HFFc6 (cell line): ENCODE measurements around the gene GALNT10. TPM values are rescaled to one million over a fixed set of nuclear protein-coding genes. Genes with fewer than 3 reads are reported as not detected.

Experiments used
- DNase-seq: peaks from one replicate; pipeline ENCODE4 v3.0.0-alpha.2; 2018
- H3K27ac Mint-ChIP-seq: 2 replicates; pipeline ENCODE4 v1.8.0; 2020; ENCODE audit warnings: mild to moderate bottlenecking, mixed read lengths
- H3K27me3 Mint-ChIP-seq: 2 replicates; pipeline ENCODE4 v1.8.0; 2021; ENCODE audit warnings: mild to moderate bottlenecking, moderate library complexity, mixed read lengths; ENCODE audit not compliant: insufficient read depth
- H3K36me3 Mint-ChIP-seq: 2 replicates; pipeline ENCODE4 v1.8.0; 2021; ENCODE audit warnings: low read depth, mixed read lengths
- H3K4me1 Mint-ChIP-seq: 2 replicates; pipeline ENCODE4 v1.8.0; 2020; ENCODE audit warnings: low read depth, mixed read lengths
- H3K4me3 Mint-ChIP-seq: 2 replicates; pipeline ENCODE4 v1.8.0; 2020; ENCODE audit warnings: mild to moderate bottlenecking, moderate library complexity, mixed read lengths
- H3K9me3 Mint-ChIP-seq: 2 replicates; pipeline ENCODE4 v1.8.0; 2020; ENCODE audit warnings: mild to moderate bottlenecking, mixed read lengths
- total RNA-seq, 6 experiments: library from RNA; stranded (reverse); fragmentation: NEBNext Ultra II Directional; extraction: Animal tissue kit (Norgen Biotek cat#: 25700); gene quantifications; 2 replicates in 1 of 6; 3 replicates in 5 of 6; pipeline ENCODE4 v1.2.3, GENCODE V29; 2021
- TF ChIP-seq, protein P1 (sequence below): fragments of 200-600 bp; sonication (generic); IDR thresholded peaks from 2 replicates; pipeline ENCODE4 v1.5.0; 2021; ENCODE audit warnings: antibody characterized with exemption, mild to moderate bottlenecking

Gene GALNT10
- total RNA-seq, 6 experiments from 2014 or later, result 129 to 161 (median 157) TPM

DNA sequence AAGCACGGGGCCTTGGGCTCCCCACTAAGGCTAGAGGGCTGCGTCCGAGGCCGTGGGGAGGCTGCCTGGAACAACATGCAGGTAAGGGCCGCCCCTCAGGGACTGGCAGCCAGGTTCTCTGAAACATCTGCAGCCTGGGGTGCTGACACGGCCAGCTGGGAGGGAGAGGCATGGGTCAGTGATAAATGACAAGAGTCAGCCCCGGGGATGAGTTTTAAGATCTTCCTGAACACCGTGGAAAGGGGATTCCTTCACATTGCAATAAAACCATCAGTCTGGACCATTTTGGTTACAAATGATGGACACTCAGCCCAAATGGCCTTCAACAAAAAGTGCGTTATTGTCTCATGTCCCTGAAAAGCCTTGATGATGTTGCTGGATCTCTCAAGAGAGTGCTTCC lies 222.4 kb downstream of the GALNT10 start:
- Mint-ChIP-seq H3K4me3 (no peak overlapping the region), H3K27me3 (peaks cover 9% of the 10 kb centered on the region), H3K36me3 (peaks cover 15% of the 10 kb centered on the region; the same call in 1 of the 2 replicates), H3K9me3 (no peaks in the 10 kb centered on the region), H3K27ac (no peak overlapping the region), H3K4me1 (peaks cover 2% of the 10 kb centered on the region)
- no peak for DNase-seq
- TF ChIP-seq, protein P1, sequence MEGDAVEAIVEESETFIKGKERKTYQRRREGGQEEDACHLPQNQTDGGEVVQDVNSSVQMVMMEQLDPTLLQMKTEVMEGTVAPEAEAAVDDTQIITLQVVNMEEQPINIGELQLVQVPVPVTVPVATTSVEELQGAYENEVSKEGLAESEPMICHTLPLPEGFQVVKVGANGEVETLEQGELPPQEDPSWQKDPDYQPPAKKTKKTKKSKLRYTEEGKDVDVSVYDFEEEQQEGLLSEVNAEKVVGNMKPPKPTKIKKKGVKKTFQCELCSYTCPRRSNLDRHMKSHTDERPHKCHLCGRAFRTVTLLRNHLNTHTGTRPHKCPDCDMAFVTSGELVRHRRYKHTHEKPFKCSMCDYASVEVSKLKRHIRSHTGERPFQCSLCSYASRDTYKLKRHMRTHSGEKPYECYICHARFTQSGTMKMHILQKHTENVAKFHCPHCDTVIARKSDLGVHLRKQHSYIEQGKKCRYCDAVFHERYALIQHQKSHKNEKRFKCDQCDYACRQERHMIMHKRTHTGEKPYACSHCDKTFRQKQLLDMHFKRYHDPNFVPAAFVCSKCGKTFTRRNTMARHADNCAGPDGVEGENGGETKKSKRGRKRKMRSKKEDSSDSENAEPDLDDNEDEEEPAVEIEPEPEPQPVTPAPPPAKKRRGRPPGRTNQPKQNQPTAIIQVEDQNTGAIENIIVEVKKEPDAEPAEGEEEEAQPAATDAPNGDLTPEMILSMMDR, result no peak

DNA sequence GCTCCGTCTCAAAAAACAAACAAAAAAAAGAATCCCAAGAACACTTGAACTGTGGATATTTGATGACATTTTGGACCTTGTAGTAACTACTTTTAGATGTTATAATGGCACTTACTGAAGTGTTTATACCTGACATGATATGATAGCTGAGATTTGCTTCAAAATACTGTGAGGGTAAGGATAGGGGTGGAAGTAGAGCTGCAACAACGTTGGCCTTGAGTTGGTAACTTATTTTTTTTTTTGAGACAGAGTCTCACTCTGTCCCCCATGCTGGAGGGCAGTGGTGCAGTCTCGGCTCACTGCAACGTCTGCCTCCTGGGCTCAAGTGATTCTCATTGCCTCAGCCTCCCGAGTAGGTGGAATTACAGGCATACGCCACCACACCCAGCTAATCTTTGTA lies 224.6 kb downstream of the GALNT10 start:
- Mint-ChIP-seq H3K27ac (no peak overlapping the region), H3K36me3 (peaks cover 20% of the 10 kb centered on the region), H3K27me3 (peaks cover 12% of the 10 kb centered on the region), H3K4me3 (no peak overlapping the region), H3K4me1 (peaks cover 13% of the 10 kb centered on the region), H3K9me3 (no peaks in the 10 kb centered on the region)
- DNase-seq, result no peak
- TF ChIP-seq, protein P1, result no peak

DNA sequence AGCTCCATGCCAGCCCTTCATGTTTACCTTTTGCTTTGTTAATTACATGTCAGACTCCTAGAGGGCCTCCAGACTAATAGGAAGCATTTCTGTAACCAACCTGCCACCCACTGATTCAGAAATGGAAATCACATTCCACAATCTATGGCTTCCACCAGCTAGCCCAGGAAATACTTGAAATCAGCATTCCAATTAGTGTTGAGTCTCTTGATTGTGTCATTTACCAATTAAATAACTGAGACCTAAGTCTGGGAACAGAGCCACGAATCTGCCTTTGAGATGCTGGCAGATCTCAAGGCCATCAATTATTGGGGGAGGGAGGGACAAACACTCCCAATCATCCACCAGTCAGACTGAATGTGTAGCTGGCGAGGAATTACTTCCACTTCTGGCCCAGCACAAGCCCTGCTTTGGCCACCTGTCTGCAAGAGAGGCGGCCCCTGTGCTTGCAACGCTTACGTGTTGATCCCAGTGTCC lies 227.8 kb downstream of the GALNT10 start:
- Mint-ChIP-seq H3K4me1 (peaks cover 13% of the 10 kb centered on the region), H3K4me3 (no peak overlapping the region), H3K27me3 (peaks cover 4% of the 10 kb centered on the region; the same call in 1 of the 2 replicates), H3K27ac (peak overlapping the region; percentile 43; the same call in 1 of the 2 replicates), H3K9me3 (no peaks in the 10 kb centered on the region), H3K36me3 (peaks cover 14% of the 10 kb centered on the region; the same call in 1 of the 2 replicates)
- TF ChIP-seq, protein P1, result no peak
- DNase-seq, result no peak

DNA sequence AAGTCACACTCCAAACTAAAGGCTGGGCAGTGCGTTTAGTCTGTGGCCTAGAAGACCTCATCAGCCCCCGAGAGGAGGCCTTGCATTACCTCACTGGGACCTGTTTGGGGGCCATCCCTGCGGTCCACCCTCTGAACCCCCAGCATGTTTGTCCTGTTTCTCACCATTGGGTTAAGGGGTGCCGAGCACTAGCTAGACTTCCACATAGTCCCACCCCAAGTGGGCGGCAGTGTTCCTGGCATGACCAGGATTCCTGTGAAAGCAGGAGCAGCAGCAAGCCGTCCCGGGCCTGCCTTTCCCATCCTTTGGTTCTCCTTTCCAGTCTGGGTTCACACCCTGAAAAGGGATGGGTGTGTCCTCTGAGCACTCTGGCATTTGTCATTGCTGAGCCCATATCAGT lies 228.7 kb downstream of the GALNT10 start:
- Mint-ChIP-seq H3K27me3 (peaks cover 4% of the 10 kb centered on the region; the same call in 1 of the 2 replicates), H3K36me3 (peaks cover 14% of the 10 kb centered on the region; the same call in 1 of the 2 replicates), H3K27ac (no peak overlapping the region), H3K9me3 (no peaks in the 10 kb centered on the region), H3K4me1 (peaks cover 13% of the 10 kb centered on the region), H3K4me3 (no peak overlapping the region)
- no peak for DNase-seq
- TF ChIP-seq, protein P1, result no peak

DNA sequence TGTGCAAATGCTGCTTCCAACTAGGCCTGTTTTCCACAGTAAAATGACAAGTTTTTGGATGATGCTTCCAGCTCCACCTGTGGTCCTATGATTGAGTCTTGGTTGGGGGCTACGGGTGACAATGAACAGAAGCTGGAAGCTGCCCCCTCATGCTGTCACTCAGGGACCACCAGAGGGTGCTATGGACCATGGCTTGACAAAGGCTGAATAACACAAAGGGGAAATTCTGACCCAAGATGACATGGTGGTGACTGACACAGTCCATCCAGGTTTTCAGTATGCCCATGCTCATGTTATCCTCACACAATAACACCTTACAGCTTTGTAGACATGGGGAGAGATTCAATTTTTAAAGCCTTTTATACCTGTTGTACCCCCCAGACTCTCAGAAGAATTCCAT lies 231.3 kb downstream of the GALNT10 start:
- peaks cover 14% of the 10 kb centered on the region; the same call in 1 of the 2 replicates for H3K36me3 Mint-ChIP-seq
- TF ChIP-seq, protein P1, result peak; percentile 75
- H3K27me3 Mint-ChIP-seq, result peaks cover 3% of the 10 kb centered on the region; the same call in 1 of the 2 replicates
- no peaks in the 10 kb centered on the region for H3K9me3 Mint-ChIP-seq
- H3K27ac Mint-ChIP-seq, result no peak overlapping the region
- no peak for DNase-seq
- H3K4me1 Mint-ChIP-seq, result peaks cover 13% of the 10 kb centered on the region
- no peak overlapping the region for H3K4me3 Mint-ChIP-seq
